Skeletal muscle satellite cell (primary cell): ENCODE data around the gene JPT2.

ENCODE experiments used
- H3K27me3 ChIP-seq: 2 replicates; pipeline ENCODE4 v1.7.0; 2013; ENCODE audit warnings: low read length; ENCODE audit not compliant: control insufficient read depth, insufficient read depth
- H3K36me3 ChIP-seq: 2 replicates; pipeline ENCODE4 v1.7.0; 2013; ENCODE audit warnings: mild to moderate bottlenecking, control low read depth, low read length; ENCODE audit not compliant: insufficient read depth
- H3K4me1 ChIP-seq: 2 replicates; pipeline ENCODE4 v1.7.0; 2013; ENCODE audit warnings: low read length; ENCODE audit not compliant: control insufficient read depth, insufficient read depth
- H3K4me2 ChIP-seq: 2 replicates; pipeline ENCODE4 v1.7.0; 2013; ENCODE audit warnings: mild to moderate bottlenecking, low read length
- H3K4me3 ChIP-seq: 2 replicates; pipeline ENCODE4 v1.7.0; 2013; ENCODE audit warnings: low read length
- H3K9ac ChIP-seq: 2 replicates; pipeline ENCODE4 v1.7.0; 2013; ENCODE audit warnings: mild to moderate bottlenecking, low read depth, low read length, moderate library complexity
- H3K9me3 ChIP-seq: replicated peaks from 2 replicates; pipeline ENCODE4 v1.7.0; 2013; ENCODE audit warnings: mild to moderate bottlenecking, control low read depth, low read length

Gene JPT2

GRCh38 chr16:1667271-1667670 lies 10.8 kb upstream of the JPT2 start:
- Histone ChIP-seq H3K9ac (no peak overlapping the region), H3K4me2 (no peak overlapping the region), H3K4me3 (no peak overlapping the region), H3K27me3 (no peaks in the 10 kb centered on the region), H3K36me3 (peaks cover 92% of the 10 kb centered on the region), H3K9me3 (no peaks in the 10 kb centered on the region), H3K4me1 (no peaks in the 10 kb centered on the region)

DNA sequence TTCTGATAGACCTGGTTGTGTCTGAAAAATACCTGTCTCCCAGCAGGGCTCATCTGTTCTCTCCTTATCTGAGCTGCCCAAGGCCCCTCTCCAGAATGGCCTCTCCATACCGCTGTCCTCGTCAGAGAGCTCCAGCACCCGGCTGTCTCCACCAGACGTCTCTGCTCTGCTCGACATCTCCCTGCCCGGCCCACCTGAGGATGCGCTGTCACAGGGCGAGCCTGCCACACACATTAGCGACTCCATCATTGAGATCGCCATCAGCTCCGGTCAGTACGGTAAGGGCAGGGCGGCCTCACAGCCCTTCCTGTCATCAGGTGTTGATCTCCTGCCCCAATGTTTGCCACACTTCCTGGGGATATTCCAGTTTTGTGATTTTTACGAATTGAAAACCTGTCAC lies 10.2 kb upstream of the JPT2 start:
- H3K27me3 ChIP-seq = no peaks in the 10 kb centered on the region
- peaks cover 91% of the 10 kb centered on the region for H3K36me3 ChIP-seq
- H3K9ac ChIP-seq = no peak overlapping the region
- H3K4me2 ChIP-seq = no peak overlapping the region
- no peaks in the 10 kb centered on the region for H3K4me1 ChIP-seq
- H3K4me3 ChIP-seq = no peak overlapping the region
- no peaks in the 10 kb centered on the region for H3K9me3 ChIP-seq

- Histone ChIP-seq H3K4me2 (no peak overlapping the region), H3K36me3 (peaks cover 91% of the 10 kb centered on the region), H3K27me3 (no peaks in the 10 kb centered on the region), H3K4me1 (no peaks in the 10 kb centered on the region), H3K4me3 (no peak overlapping the region), H3K9me3 (no peaks in the 10 kb centered on the region), H3K9ac (no peak overlapping the region)
These were observed 9.3 kb upstream of the JPT2 start for GRCh38 chr16:1668612-1669319.

GRCh38 chr16:1669698-1670097 lies 8.4 kb upstream of the JPT2 start:
- no peak overlapping the region for H3K4me2 ChIP-seq
- peaks cover 93% of the 10 kb centered on the region for H3K36me3 ChIP-seq
- no peaks in the 10 kb centered on the region for H3K27me3 ChIP-seq
- no peak overlapping the region for H3K9ac ChIP-seq
- H3K4me3 ChIP-seq = no peak overlapping the region
- H3K4me1 ChIP-seq = peaks cover under 1% of the 10 kb centered on the region
- no peaks in the 10 kb centered on the region for H3K9me3 ChIP-seq

DNA sequence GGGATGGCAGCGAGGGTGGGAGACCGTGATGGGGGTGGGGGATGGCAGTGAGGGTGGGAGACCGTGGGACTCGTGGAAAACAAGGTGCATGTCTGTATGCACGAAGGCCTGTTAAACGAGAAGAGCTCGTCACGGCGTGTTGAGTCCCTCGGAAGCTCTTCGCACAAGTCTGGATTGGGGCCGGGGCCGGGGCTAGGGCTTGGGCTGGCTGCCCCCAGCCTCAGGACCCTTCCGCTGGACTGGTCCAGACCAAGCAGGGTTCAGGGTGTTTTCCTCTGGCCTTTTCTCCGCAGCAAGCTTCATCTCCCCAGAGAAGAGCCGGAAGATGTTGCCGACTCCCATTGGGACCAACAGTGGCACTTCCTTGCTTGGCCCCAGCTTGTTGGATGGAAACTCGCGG lies 7.7 kb upstream of the JPT2 start:
- H3K27me3 ChIP-seq = no peaks in the 10 kb centered on the region
- H3K9me3 ChIP-seq = no peaks in the 10 kb centered on the region
- no peak overlapping the region for H3K9ac ChIP-seq
- no peak overlapping the region for H3K4me2 ChIP-seq
- H3K4me3 ChIP-seq = no peak overlapping the region
- H3K4me1 ChIP-seq = peaks cover 7% of the 10 kb centered on the region
- H3K36me3 ChIP-seq = peaks cover 92% of the 10 kb centered on the region

DNA sequence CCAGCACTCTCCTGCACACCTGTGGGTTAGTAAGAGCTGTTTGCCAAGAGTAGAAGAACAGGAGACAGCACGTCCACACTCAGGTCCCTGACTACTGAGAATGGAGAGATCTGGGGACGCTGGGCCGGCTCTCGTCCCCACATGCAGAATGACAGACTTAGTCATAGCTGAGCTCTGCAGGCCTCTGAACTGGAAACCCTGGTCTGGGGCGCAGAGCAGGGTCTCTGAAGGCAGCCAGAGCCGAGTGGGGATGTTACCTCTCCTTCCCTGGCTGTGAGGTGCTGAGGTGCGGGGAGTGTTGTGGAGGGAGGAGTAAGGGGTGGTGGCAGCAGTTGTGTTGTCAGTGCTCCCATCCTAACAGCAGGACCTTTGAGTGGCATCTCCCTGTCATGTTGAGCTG lies 7.2 kb upstream of the JPT2 start:
- no peak overlapping the region for H3K4me3 ChIP-seq
- no peaks in the 10 kb centered on the region for H3K27me3 ChIP-seq
- H3K36me3 ChIP-seq = peaks cover 92% of the 10 kb centered on the region
- H3K4me2 ChIP-seq = no peak overlapping the region
- no peaks in the 10 kb centered on the region for H3K9me3 ChIP-seq
- H3K9ac ChIP-seq = no peak overlapping the region
- H3K4me1 ChIP-seq = peaks cover 8% of the 10 kb centered on the region

GRCh38 chr16:1673424-1674151 lies 4.5 kb upstream of the JPT2 start:
- Histone ChIP-seq H3K36me3 (peaks cover 72% of the 10 kb centered on the region), H3K4me3 (no peak overlapping the region), H3K4me1 (peaks cover 8% of the 10 kb centered on the region)

DNA sequence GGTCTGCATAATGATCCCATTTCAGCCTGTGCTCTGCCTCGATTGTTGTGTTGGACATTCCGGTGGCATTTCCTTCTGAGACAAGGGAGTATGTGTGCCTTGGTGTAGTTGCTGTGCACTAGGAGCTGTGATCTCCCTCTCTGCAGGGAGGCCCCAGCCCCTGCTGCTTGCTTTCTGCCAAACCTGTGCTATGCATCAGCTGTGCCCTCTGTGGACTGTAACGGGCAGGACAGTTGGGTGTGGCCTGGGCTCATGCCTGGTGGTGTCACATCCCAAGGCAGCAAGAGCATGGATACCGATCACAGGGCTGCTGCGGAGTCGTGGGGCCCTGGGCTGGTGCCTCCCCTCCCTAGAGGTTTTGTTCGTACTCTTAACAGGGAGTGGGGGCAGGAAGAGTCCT lies 3.8 kb upstream of the JPT2 start:
- no peak overlapping the region for H3K4me3 ChIP-seq
- no peak overlapping the region for H3K4me2 ChIP-seq

More at GRCh38 chr16:1673424-1674151, 4.5 kb upstream of the JPT2 start:
- Histone ChIP-seq H3K9ac (no peak overlapping the region), H3K9me3 (no peaks in the 10 kb centered on the region), H3K4me2 (no peak overlapping the region), H3K27me3 (no peaks in the 10 kb centered on the region)

DNA sequence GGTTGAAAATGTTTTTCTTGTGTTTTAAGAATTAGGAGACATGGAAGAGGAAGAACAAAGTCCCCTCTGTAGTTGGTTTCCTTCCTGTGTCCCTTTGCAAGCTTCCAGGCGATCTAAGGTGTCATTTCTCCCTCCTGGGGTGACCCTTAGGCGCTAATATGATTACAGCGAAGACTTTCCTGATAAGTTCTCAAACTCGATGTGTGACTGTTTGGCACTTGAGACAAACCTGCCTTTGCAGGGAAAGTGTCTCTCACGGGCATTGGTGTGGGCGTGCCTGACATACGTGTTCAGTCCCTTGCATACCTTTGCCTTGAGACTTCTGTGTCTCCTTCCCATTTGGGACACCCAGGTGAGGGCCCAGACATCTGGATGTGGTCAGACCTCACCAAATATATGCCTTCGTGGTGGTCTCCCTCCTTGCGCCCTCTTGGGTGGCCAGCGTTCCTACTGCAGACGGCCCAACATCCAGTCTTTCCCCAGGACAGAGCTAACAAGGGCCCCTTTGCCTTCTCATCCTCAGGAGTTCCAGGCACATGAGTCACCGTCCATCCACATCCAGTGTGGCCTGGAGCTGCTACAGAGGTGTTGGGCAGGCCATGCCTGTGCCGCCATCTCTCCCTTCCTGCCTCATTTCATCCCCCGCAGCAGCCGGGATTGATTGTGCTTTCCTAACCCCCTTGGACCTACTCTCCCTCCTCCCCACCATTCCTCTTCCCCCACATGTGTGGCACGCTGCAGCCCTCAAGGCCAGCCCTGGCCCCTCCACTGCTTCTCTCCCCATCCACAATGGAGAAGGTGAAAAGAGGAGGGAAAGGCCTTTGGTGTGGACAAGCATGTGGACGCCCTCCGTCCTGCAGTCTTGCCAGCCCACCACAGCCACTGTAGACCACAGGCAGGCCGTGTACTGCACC lies 3.1 kb upstream of the JPT2 start:
- H3K4me2 ChIP-seq = no peak overlapping the region
- H3K36me3 ChIP-seq = peaks cover 60% of the 10 kb centered on the region
- no peaks in the 10 kb centered on the region for H3K9me3 ChIP-seq
- H3K4me1 ChIP-seq = peaks cover 15% of the 10 kb centered on the region
- no peak overlapping the region for H3K9ac ChIP-seq
- no peaks in the 10 kb centered on the region for H3K27me3 ChIP-seq
- no peak overlapping the region for H3K4me3 ChIP-seq

More for the DNA sequence above, 3.8 kb upstream of the JPT2 start:
- no peaks in the 10 kb centered on the region for H3K27me3 ChIP-seq
- no peak overlapping the region for H3K9ac ChIP-seq
- H3K4me1 ChIP-seq = peaks cover 14% of the 10 kb centered on the region
- no peaks in the 10 kb centered on the region for H3K9me3 ChIP-seq
- peaks cover 65% of the 10 kb centered on the region for H3K36me3 ChIP-seq

- peaks cover 51% of the 10 kb centered on the region for H3K36me3 ChIP-seq
- peaks cover 15% of the 10 kb centered on the region for H3K4me1 ChIP-seq
- no peak overlapping the region for H3K9ac ChIP-seq
- H3K4me3 ChIP-seq = no peak overlapping the region
- H3K4me2 ChIP-seq = no peak overlapping the region
- no peaks in the 10 kb centered on the region for H3K27me3 ChIP-seq
- no peaks in the 10 kb centered on the region for H3K9me3 ChIP-seq
These were observed 1.4 kb upstream of the JPT2 start for GRCh38 chr16:1676661-1677060.

- no peaks in the 10 kb centered on the region for H3K9me3 ChIP-seq
- H3K9ac ChIP-seq = no peak overlapping the region
- peaks cover 15% of the 10 kb centered on the region for H3K4me1 ChIP-seq
- H3K4me2 ChIP-seq = peak overlapping the region; percentile 99
- H3K27me3 ChIP-seq = no peaks in the 10 kb centered on the region
- H3K36me3 ChIP-seq = peaks cover 46% of the 10 kb centered on the region
- no peak overlapping the region for H3K4me3 ChIP-seq
These were observed 740 bp upstream of the JPT2 start for GRCh38 chr16:1677339-1677738.
